IMR-90 (cell line): ENCODE results near the gene OR5AR1. TPM values are rescaled to one million over a fixed set of nuclear protein-coding genes. Genes with fewer than 3 reads are reported as not detected.

Source experiments
- ATAC-seq: fragments of 200-7000 bp; cut with Tn5 transposase; 2 replicates; pipeline ENCODE4 v1.9.1; 2020; ENCODE audit warnings: low read depth, mild to moderate bottlenecking, moderate library complexity
- BruUV-seq: library from RNA; stranded (reverse); fragments of 400-500 nt; replicated peaks from 2 replicates; lab custom pipeline; 2021; lab: Mats Ljungman, UMichigan
- CTCF ChIA-PET: fragments of 300-600 bp; formaldehyde crosslinking; extraction: SDS; loops from one replicate; lab custom pipeline; 2021; ENCODE audit warnings: antibody characterized with exemption; lab: Yijun Ruan, JAX
- POLR2A ChIA-PET: fragments of 300-600 bp; sonication (Branson Sonifier 250); formaldehyde crosslinking; loops from one replicate; lab custom pipeline; 2022; ENCODE audit warnings: antibody characterized with exemption; ENCODE audit not compliant: unreplicated experiment; lab: Charles Lee
- DNase-seq: peaks from one replicate; pipeline ENCODE4 v3.0.0; 2013
- H2AFZ ChIP-seq: replicated peaks from 2 replicates; pipeline ENCODE3; 2013; ENCODE audit warnings: low read length, mild to moderate bottlenecking; ENCODE audit not compliant: poor library complexity
- H2AK5ac ChIP-seq: 2 replicates; pipeline ENCODE4 v1.6.1; 2013; ENCODE audit warnings: low read depth, low read length, inconsistent platforms
- H2AK9ac ChIP-seq: replicated peaks from 2 replicates; pipeline ENCODE3; 2013; ENCODE audit warnings: mild to moderate bottlenecking, low read depth, low read length, moderate library complexity; ENCODE audit not compliant: poor library complexity
- H2BK120ac ChIP-seq: 2 replicates; pipeline ENCODE4 v1.6.1; 2013; ENCODE audit warnings: low read depth, low read length, inconsistent platforms
- H2BK15ac ChIP-seq: 3 replicates; pipeline ENCODE4 v1.6.1; 2013; ENCODE audit warnings: low read depth, low read length, inconsistent platforms
- H2BK20ac ChIP-seq: 2 replicates; pipeline ENCODE4 v1.6.1; 2013; ENCODE audit warnings: low read depth, mild to moderate bottlenecking, inconsistent platforms, low read length, moderate library complexity
- H2BK5ac ChIP-seq: 2 replicates; pipeline ENCODE4 v1.6.1; 2013; ENCODE audit warnings: mild to moderate bottlenecking, low read depth, low read length, inconsistent platforms; ENCODE audit not compliant: poor library complexity, severe bottlenecking
- H3K14ac ChIP-seq: replicated peaks from 2 replicates; pipeline ENCODE4 v1.6.1; 2013; ENCODE audit warnings: low read depth, low read length, inconsistent platforms
- H3K18ac ChIP-seq: 2 replicates; pipeline ENCODE4 v1.6.1; 2013; ENCODE audit warnings: low read depth, low read length, control low read depth
- H3K23ac ChIP-seq: 2 replicates; pipeline ENCODE4 v1.6.1; 2013; ENCODE audit warnings: low read depth, low read length, inconsistent platforms
- H3K27ac ChIP-seq: 2 replicates; pipeline ENCODE4 v1.5.1; 2013; ENCODE audit warnings: mild to moderate bottlenecking, control low read depth, low read length; ENCODE audit not compliant: insufficient read depth
- H3K27me3 ChIP-seq: 2 replicates; pipeline ENCODE4 v1.6.1; 2013; ENCODE audit warnings: low read length; ENCODE audit not compliant: control insufficient read depth, insufficient read depth
- H3K36me3 ChIP-seq: 2 replicates; pipeline ENCODE4 v1.6.1; 2013; ENCODE audit warnings: low read length, mixed read lengths; ENCODE audit not compliant: control insufficient read depth, insufficient read depth
- H3K4ac ChIP-seq: 2 replicates; pipeline ENCODE4 v1.6.1; 2013; ENCODE audit warnings: low read depth, low read length, inconsistent platforms
- H3K4me1 ChIP-seq: 2 replicates; pipeline ENCODE4 v1.6.1; 2013; ENCODE audit warnings: low read length, mixed read lengths; ENCODE audit not compliant: control insufficient read depth, insufficient read depth
- H3K4me2 ChIP-seq: 2 replicates; pipeline ENCODE4 v1.6.1; 2013; ENCODE audit warnings: low read depth, mild to moderate bottlenecking, control low read depth, low read length, moderate library complexity
- H3K4me3 ChIP-seq: 2 replicates; pipeline ENCODE4 v1.5.1; 2013; ENCODE audit warnings: low read depth, mild to moderate bottlenecking, control low read depth, low read length, moderate library complexity; ENCODE audit not compliant: insufficient read depth
- H3K56ac ChIP-seq: 2 replicates; pipeline ENCODE4 v1.6.1; 2013; ENCODE audit warnings: low read length, inconsistent platforms; ENCODE audit not compliant: insufficient read depth; ENCODE audit errors: extremely low read depth
- H3K79me1 ChIP-seq, 2 experiments: 2 replicates each; pipeline ENCODE4 v1.6.1; 2013; ENCODE audit warnings: low read length in 2 of 2, inconsistent platforms in 1 of 2, low read depth in 1 of 2
- H3K9ac ChIP-seq: 2 replicates; pipeline ENCODE4 v1.6.1; 2013; ENCODE audit warnings: low read depth, low read length, control low read depth
- H3K9me1 ChIP-seq: 2 replicates; pipeline ENCODE4 v1.6.1; 2013; ENCODE audit warnings: low read length, inconsistent platforms; ENCODE audit not compliant: insufficient read depth
- H3K9me3 ChIP-seq: 2 replicates; pipeline ENCODE4 v1.6.1; 2013; ENCODE audit warnings: low read length; ENCODE audit not compliant: control insufficient read depth, insufficient read depth
- H4K20me1 ChIP-seq: 2 replicates; pipeline ENCODE4 v1.6.1; 2013; ENCODE audit warnings: low read length, inconsistent platforms; ENCODE audit not compliant: insufficient read depth
- H4K5ac ChIP-seq: 2 replicates; pipeline ENCODE4 v1.6.1; 2013; ENCODE audit warnings: mild to moderate bottlenecking, low read depth, low read length, control low read depth
- H4K8ac ChIP-seq, 2 experiments: 2 replicates each; pipeline ENCODE4 v1.6.1; 2013; ENCODE audit warnings: low read depth in 2 of 2, low read length in 2 of 2, control low read depth in 1 of 2, inconsistent platforms in 1 of 2
- H4K91ac ChIP-seq: 2 replicates; pipeline ENCODE4 v1.6.1; 2013; ENCODE audit warnings: low read depth, low read length, inconsistent platforms; ENCODE audit not compliant: insufficient read depth
- MAZ ChIP-seq: IDR thresholded peaks from 2 replicates; pipeline ENCODE4 v1.6.1; 2012; ENCODE audit warnings: low read depth, mild to moderate bottlenecking, low read length, improper control_type of control experiment, moderate library complexity, borderline replicate concordance
- WGBS, 2 experiments: methylation state at CpG; one replicate each; pipeline versions ENCODE4 v1.1.5 to v1.1.7; 2013; ENCODE audit warnings: missing lambda C conversion rate in 2 of 2; ENCODE audit not compliant: insufficient read length in 1 of 2; ENCODE audit errors: extremely low coverage in 2 of 2; 5-methylcytosine and 5-hydroxymethylcytosine counted together
- dilution Hi-C: fragments of 300-500 bp; cut with HindIII; formaldehyde crosslinking; loops from one replicate; pipeline ENCODE4 v1.14.3; 2018; ENCODE audit warnings: low sequenced_read_pairs; ENCODE audit not compliant: unreplicated experiment
- in situ Hi-C: fragments of 300-500 bp; cut with MboI; formaldehyde crosslinking; loops from 3 replicates; pipeline ENCODE4 v1.14.3; 2019; ENCODE audit warnings: low sequenced_read_pairs, inconsistent platforms, mixed read lengths
- intact Hi-C: fragments of 100-400 bp; cut with micrococcal nuclease; formaldehyde crosslinking; loops from 2 replicates; pipeline ENCODE4 v1.10.0; 2022
- polyA plus RNA-seq, 3 experiments: library from polyadenylated mRNA; depleted of rRNA; stranded (reverse); fragments of >200 nt; gene quantifications; 2 replicates each; pipeline ENCODE4 v1.2.3, GENCODE V29; 2012; ENCODE audit warnings: low replicate concordance in 1 of 3
- total RNA-seq: library from RNA; depleted of rRNA; stranded (reverse); fragments of >200 nt; gene quantifications from 2 replicates; pipeline ENCODE4 v1.2.3, GENCODE V29; 2012

Gene OR5AR1
- total and polyA plus RNA-seq, 2 of the 4 experiments (the other 2 are of a cell fraction): not detected

GRCh38 chr11:56705784-56706396, 42.4 kb downstream of the OR5AR1 start:
- H4K8ac ChIP-seq: no peak overlapping the region
- H3K27me3 ChIP-seq: no peaks in the 10 kb centered on the region
- H2AFZ ChIP-seq: no peak overlapping the region
- intact Hi-C loops: no loop called here
- TF ChIP-seq MAZ: no peak
- H3K18ac ChIP-seq: no peak overlapping the region
- no peak overlapping the region for H2BK15ac ChIP-seq
- ChIA-PET CTCF (no interaction called here), POLR2A (no interaction called here)
- no peak overlapping the region for H4K5ac ChIP-seq
- no peak for DNase-seq
- H2AK9ac ChIP-seq: no peak overlapping the region
- no peaks in the 10 kb centered on the region for H3K4me1 ChIP-seq
- no peak overlapping the region for H2BK20ac ChIP-seq
- H3K36me3 ChIP-seq: no peaks in the 10 kb centered on the region
- dilution Hi-C loops: no loop called here
- H4K20me1 ChIP-seq: no peaks in the 10 kb centered on the region
- no peak overlapping the region for H2AK5ac ChIP-seq
- no peaks in the 10 kb centered on the region for H3K79me1 ChIP-seq
- no peak overlapping the region for H3K4me3 ChIP-seq
- no peak overlapping the region for H3K56ac ChIP-seq
- H3K9me1 ChIP-seq: no peaks in the 10 kb centered on the region
- H3K4ac ChIP-seq: no peak overlapping the region
- H2BK5ac ChIP-seq: no peak overlapping the region
- in situ Hi-C loops: no loop called here
- no peak overlapping the region for H3K27ac ChIP-seq
- no peak overlapping the region for H4K91ac ChIP-seq
- no peak overlapping the region for H3K9ac ChIP-seq
- no peak overlapping the region for H3K23ac ChIP-seq
- H2BK120ac ChIP-seq: no peak overlapping the region
- peaks cover 19% of the 10 kb centered on the region for H3K9me3 ChIP-seq
- no peak for ATAC-seq
- BruUV-seq: no TSS peak
- no peak overlapping the region for H3K4me2 ChIP-seq
- no CpG with 5 or more reads among the region's 1 CpG for WGBS, 2 experiments
- H3K14ac ChIP-seq: no peak overlapping the region
